GM18502 (cell line): ENCODE measurements around the gene DDX51.

ENCODE experiments used
- ATAC-seq: cut with Tn5 transposase; IDR thresholded peaks from one replicate; pipeline ENCODE4 v1.9.1; 2021; ENCODE audit warnings: mild to moderate bottlenecking; ENCODE audit not compliant: unreplicated experiment, poor library complexity

The DDX51 gene

DNA sequence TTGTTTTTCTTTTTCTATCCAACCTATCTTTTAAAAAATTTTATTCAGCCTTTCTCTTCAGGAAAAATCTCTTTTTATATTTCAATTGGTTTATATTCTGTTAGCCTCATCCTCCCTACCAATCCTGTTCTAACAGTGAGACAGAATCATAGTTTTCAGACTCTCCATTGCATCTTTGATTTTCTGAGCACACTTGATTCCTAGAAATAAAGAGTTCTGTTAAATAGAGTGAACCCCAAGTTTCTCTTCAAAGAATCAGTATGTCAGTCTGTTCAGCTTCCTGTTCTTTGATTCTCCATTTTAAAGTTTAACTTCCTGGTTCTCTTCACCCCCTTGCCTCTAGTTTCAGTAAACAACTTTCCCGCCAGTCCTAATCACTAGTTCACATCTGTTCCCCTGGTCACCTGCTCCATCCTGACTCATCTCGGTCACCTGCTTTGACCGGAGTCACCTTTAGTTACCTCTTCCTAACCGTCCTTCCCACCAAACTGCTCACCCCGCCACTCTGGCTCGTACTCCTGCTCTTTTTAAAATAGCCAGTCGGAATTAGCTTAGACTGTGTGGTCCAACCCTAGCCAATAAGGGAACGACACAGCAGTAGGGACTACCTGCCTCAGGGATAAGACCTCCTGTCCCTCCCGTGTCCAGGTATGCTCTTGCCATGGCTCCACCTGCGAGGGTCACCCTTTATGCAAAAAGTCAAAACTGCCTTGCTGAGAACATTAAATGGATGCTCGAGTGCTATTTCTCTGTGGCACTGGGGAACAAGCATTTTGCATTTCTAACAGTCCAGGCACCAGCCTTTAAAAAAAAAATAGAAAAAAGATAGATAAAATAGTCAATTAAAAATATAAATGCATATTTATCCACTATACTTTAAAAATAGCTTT, 48.4 kb downstream of the DDX51 start:
- ATAC-seq: no peak

DNA sequence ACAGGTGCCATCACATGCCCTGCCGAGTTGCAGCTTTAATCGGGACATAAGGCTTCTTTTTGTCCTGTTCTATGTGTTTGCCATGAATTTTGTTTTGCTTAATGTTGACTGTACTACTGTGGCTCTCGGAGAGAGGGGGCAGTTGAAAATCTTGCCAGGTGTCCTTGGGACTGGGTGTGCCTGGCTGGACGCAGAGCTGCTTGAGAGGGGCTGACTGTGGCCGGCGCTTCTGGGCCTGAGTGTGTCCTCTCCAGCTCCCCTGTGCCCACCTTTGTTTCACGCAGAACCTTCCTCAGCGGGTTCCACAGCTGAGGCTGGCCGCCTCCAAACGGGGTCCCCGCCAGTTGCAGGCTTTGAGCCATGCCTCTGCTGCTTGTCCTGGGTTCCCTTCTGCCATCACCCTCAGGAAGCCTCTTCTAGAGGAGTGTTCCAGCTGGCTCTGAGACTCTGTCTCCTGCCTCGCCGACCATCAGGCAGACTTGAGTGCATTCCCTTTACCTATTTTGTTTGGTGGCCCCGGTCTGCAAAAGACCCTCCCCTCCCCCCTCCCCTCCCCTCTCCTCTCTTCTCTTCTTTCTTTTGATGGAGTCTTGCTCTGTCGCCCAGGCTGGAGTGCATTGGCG, 49.7 kb downstream of the DDX51 start:
- ATAC-seq: no peak

DNA sequence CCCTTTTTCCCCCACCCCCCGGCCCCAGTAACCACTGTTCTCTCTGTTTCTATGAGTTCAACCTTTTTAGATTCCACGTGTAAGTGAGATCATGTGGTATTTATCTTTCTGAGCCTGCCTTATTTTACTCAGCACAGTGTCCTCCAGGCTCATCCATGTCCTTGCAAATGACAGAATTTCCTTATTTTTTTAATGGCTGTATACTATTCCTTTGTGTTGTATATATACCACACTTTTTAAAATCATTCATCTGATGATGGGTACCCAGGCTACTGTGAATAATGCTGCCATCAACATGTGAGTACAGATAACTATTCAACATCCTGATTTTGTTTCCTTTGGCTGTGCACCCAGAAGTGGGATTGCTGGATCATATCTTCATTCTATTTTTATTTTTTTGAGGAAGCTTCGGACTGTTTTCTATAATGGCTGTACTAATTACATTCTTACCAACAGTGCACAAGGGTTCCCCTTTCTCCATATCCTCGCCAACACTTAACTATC, 54.7 kb downstream of the DDX51 start:
- no peak for ATAC-seq
